Measurements from ENCODE around the gene SLC2A4RG. TPM values are rescaled to one million over a fixed set of nuclear protein-coding genes. Genes with fewer than 3 reads are reported as not detected.

The SLC2A4RG gene
- total and polyA plus RNA-seq, 2 of the 4 experiments (the other 2 are of a cell fraction), result 5.0 to 50.3 TPM

- in situ Hi-C loops (cut with MboI; ENCODE audit: low sequenced_read_pairs), result no loop called here
- Histone ChIP-seq H3K23ac (ENCODE audit: low read depth, low read length) (no peak overlapping the region), H3K36me3 (ENCODE audit: control insufficient read depth, insufficient read depth, low read length) (peaks cover 24% of the 10 kb centered on the region; the same call in 1 of the 2 replicates), H3K56ac (ENCODE audit: extremely low read depth, insufficient read depth, low read length) (no peak overlapping the region), H3K4me2 (ENCODE audit: low read depth, low read length) (no peak overlapping the region), H3K4ac (ENCODE audit: low read depth, low read length) (no peak overlapping the region), H3K9me3 (ENCODE audit: control insufficient read depth, insufficient read depth, low read length) (no peaks in the 10 kb centered on the region), H2BK5ac (ENCODE audit: low read depth, low read length, poor library complexity, severe bottlenecking) (no peak overlapping the region), H3K9ac (ENCODE audit: low read depth, low read length) (no peak overlapping the region), H4K20me1 (ENCODE audit: insufficient read depth, low read length) (no peaks in the 10 kb centered on the region), H3K4me3 (ENCODE audit: insufficient read depth, low read depth, low read length) (no peak overlapping the region), H2AK5ac (ENCODE audit: low read depth, low read length) (no peak overlapping the region), H3K4me1 (ENCODE audit: control insufficient read depth, insufficient read depth, low read length) (no peaks in the 10 kb centered on the region), H3K27me3 (ENCODE audit: control insufficient read depth, insufficient read depth, low read length) (no peaks in the 10 kb centered on the region), H3K79me1 (ENCODE audit: low read depth in 1 of 2, low read length in 2 of 2) (peaks cover 2 to 11% of the 10 kb centered on the region in 2 experiments; a peak in 1 of 4 replicates), H2AFZ (replicated peaks; ENCODE audit: low read length, poor library complexity) (no peak overlapping the region), H3K14ac (replicated peaks; ENCODE audit: low read depth, low read length) (no peak overlapping the region), H3K27ac (ENCODE audit: insufficient read depth, low read length) (no peak overlapping the region), H2BK15ac (ENCODE audit: low read depth, low read length) (no peak overlapping the region), H2BK120ac (ENCODE audit: low read depth, low read length) (no peak overlapping the region), H4K8ac (ENCODE audit: low read depth in 2 of 2, low read length in 2 of 2) (no peak overlapping the region), H2AK9ac (replicated peaks; ENCODE audit: low read depth, low read length, poor library complexity) (no peak overlapping the region), H3K18ac (ENCODE audit: low read depth, low read length) (no peak overlapping the region), H3K9me1 (ENCODE audit: insufficient read depth, low read length) (0 out of 2 replicates have a peak, but pooled peaks cover 3% of the 10 kb centered on the region), H4K5ac (ENCODE audit: low read depth, low read length) (no peak overlapping the region), H4K91ac (ENCODE audit: insufficient read depth, low read depth, low read length) (no peak overlapping the region), H2BK20ac (ENCODE audit: low read depth, low read length) (no peak overlapping the region)
- ChIA-PET CTCF (no interaction called here), POLR2A (ENCODE audit: unreplicated experiment) (no interaction called here)
- dilution Hi-C loops (cut with HindIII; ENCODE audit: low sequenced_read_pairs, unreplicated experiment), result no loop called here
- no TSS peak for BruUV-seq (replicated peaks)
- ATAC-seq (ENCODE audit: low read depth) (no peak), DNase-seq (no peak)
- 77% methylated on average over 10 of the region's 16 CpGs; no CpG with 5 or more reads in 1 of the 2 experiments for WGBS, 2 experiments (ENCODE audit: extremely low coverage in 2 of 2, insufficient read length in 1 of 2)
- intact Hi-C loops (cut with micrococcal nuclease), result no loop called here
- TF ChIP-seq, protein P1, sequence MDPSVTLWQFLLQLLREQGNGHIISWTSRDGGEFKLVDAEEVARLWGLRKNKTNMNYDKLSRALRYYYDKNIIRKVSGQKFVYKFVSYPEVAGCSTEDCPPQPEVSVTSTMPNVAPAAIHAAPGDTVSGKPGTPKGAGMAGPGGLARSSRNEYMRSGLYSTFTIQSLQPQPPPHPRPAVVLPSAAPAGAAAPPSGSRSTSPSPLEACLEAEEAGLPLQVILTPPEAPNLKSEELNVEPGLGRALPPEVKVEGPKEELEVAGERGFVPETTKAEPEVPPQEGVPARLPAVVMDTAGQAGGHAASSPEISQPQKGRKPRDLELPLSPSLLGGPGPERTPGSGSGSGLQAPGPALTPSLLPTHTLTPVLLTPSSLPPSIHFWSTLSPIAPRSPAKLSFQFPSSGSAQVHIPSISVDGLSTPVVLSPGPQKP (IDR thresholded peaks at IDR 0.05; ENCODE audit: borderline replicate concordance, low read depth, low read length), result no peak
- TF ChIP-seq MAFK (IDR thresholded peaks at IDR 0.05; ENCODE audit: low read depth, low read length), result no peak
- no peak for TF ChIP-seq POLR2A (IDR thresholded peaks at IDR 0.05; ENCODE audit: low read depth, low read length)
- no peak for TF ChIP-seq MAZ (IDR thresholded peaks at IDR 0.05; ENCODE audit: borderline replicate concordance, low read depth, low read length)
- no peak for TF ChIP-seq CEBPB (IDR thresholded peaks at IDR 0.05; ENCODE audit: low read depth, low read length)
- TF ChIP-seq RFX5 (IDR thresholded peaks at IDR 0.05; ENCODE audit: low read depth, low read length), result no peak
- no peak for TF ChIP-seq SMC3 (IDR thresholded peaks at IDR 0.05; ENCODE audit: low read depth, low read length)
- TF ChIP-seq FOS (IDR thresholded peaks at IDR 0.05; ENCODE audit: low read depth, low read length), result no peak
- TF ChIP-seq RCOR1 (IDR thresholded peaks at IDR 0.05; ENCODE audit: insufficient replicate concordance, low read length), result no peak
- TF ChIP-seq NFE2L2 (IDR thresholded peaks at IDR 0.05; ENCODE audit: low read depth, low read length), result no peak
- no peak for TF ChIP-seq CHD1 (IDR thresholded peaks at IDR 0.05; ENCODE audit: low read depth, low read length)
- no peak for TF ChIP-seq USF2 (IDR thresholded peaks at IDR 0.05; ENCODE audit: low read depth, low read length)
- no peak for TF ChIP-seq BHLHE40 (IDR thresholded peaks at IDR 0.05; ENCODE audit: low read depth, low read length)
- no peak for TF ChIP-seq MXI1 (IDR thresholded peaks at IDR 0.05; ENCODE audit: borderline replicate concordance, low read depth, low read length)
- no peak for TF ChIP-seq RAD21 (IDR thresholded peaks at IDR 0.05; ENCODE audit: low read length)
Measured at GRCh38 chr20:63765082-63765873, 25.7 kb downstream of the SLC2A4RG start.

All from IMR-90 (cell line).